Activated CD8-positive, alpha-beta memory T cell treated with anti-CD3 and anti-CD28 coated beads, Interleukin-2, amount 10 ng/mL, durations not matched to agents 7 days and 5 days (primary cell): ENCODE measurements around the gene WWC2. TPM values are rescaled to one million over a fixed set of nuclear protein-coding genes. Genes with fewer than 3 reads are reported as not detected.

Experiments
- ATAC-seq: fragments of 150-1000 bp; cut with Tn5 transposase; one replicate; pipeline ENCODE4 v1.10.0; 2021; ENCODE audit warnings: moderate library complexity
- CTCF ChIA-PET: fragments of 350-600 bp; sonication (Branson Sonifier 250); formaldehyde crosslinking; loops from one replicate; lab custom pipeline; 2021; ENCODE audit warnings: antibody characterized with exemption; lab: Charles Lee
- DNase-seq: peaks from one replicate; pipeline ENCODE4 v3.0.0-alpha.2; 2020
- H3K27ac Mint-ChIP-seq: one replicate; pipeline ENCODE4 v1.8.0; 2021; ENCODE audit warnings: mild to moderate bottlenecking, mixed read lengths
- H3K27me3 Mint-ChIP-seq: one replicate; pipeline ENCODE4 v1.8.0; 2021; ENCODE audit warnings: mixed read lengths
- H3K36me3 Mint-ChIP-seq: one replicate; pipeline ENCODE4 v1.8.0; 2021; ENCODE audit warnings: mild to moderate bottlenecking, mixed read lengths
- H3K4me1 Mint-ChIP-seq: one replicate; pipeline ENCODE4 v1.8.0; 2021; ENCODE audit warnings: mixed read lengths
- H3K4me3 Mint-ChIP-seq: one replicate; pipeline ENCODE4 v1.8.0; 2021; ENCODE audit warnings: mild to moderate bottlenecking, moderate library complexity, mixed read lengths
- H3K9me3 Mint-ChIP-seq: one replicate; pipeline ENCODE4 v1.8.0; 2022; ENCODE audit warnings: low read depth, mixed read lengths
- total RNA-seq, 2 experiments: library from RNA; stranded (reverse); gene quantifications; one replicate each; pipeline ENCODE4 v1.2.3, GENCODE V29; 2021

The WWC2 gene
- total RNA-seq, 2 experiments from 2014 or later: 0.05 to 0.20 TPM

DNA sequence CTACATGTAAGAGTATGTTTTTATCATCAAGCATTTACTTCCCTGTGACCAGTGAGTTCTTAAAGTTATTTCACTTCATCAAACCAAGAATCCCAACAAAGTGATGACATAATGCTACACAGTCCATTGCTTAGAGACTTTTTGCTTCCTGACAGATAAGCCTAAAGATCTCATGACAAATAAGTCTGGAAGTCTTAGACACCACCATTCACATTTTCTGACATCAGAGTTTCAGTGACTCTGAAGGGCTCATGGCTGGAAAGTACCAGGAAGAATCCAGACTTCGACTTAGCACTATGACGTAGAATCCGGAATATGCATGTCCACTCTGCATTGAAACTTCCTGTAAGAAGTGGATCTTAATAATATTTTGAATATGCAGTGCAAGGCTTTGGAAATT lies 167.3 kb downstream of the WWC2 start:
- H3K9me3 Mint-ChIP-seq: no peaks in the 10 kb centered on the region
- H3K4me1 Mint-ChIP-seq: peaks cover 5% of the 10 kb centered on the region
- no peak overlapping the region for H3K4me3 Mint-ChIP-seq
- CTCF ChIA-PET: interaction anchor here (0.6 kb wide), 1 partner anchor 11 kb away, joined by 3 read pairs; no protein-coding TSS in a partner anchor
- no peak for DNase-seq
- peaks cover 10% of the 10 kb centered on the region for H3K27me3 Mint-ChIP-seq
- H3K27ac Mint-ChIP-seq: no peak overlapping the region
- ATAC-seq: no peak
- no peaks in the 10 kb centered on the region for H3K36me3 Mint-ChIP-seq

- Mint-ChIP-seq H3K27ac (no peak overlapping the region), H3K9me3 (no peaks in the 10 kb centered on the region), H3K4me3 (no peak overlapping the region), H3K4me1 (no peaks in the 10 kb centered on the region), H3K27me3 (peaks cover 10% of the 10 kb centered on the region), H3K36me3 (no peaks in the 10 kb centered on the region)
- CTCF ChIA-PET: no interaction called here
- no peak for DNase-seq
- no peak for ATAC-seq
Observed at GRCh38 chr4:183268556-183268955, 169.5 kb downstream of the WWC2 start.

DNA sequence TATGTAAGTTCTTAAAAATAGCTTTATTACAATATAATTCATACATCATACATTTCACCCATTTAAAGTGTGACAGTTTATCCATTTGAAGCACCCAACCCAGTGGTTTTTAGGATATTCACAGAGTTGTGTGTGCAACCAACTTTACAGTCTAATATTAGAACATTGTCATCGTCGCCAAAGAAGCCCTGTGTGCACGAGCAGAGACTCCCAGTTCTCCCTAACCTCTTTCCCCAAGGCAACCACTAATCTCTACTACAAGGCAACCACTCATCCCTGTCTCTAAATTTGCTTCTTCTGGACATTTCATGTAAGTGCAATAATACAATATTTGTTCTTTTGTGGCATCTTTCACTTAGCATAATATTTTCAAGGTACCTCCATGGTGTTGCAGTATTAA lies 173.3 kb downstream of the WWC2 start:
- peaks cover 4% of the 10 kb centered on the region for H3K27me3 Mint-ChIP-seq
- ATAC-seq (no peak), DNase-seq (no peak)
- H3K4me1 Mint-ChIP-seq: no peaks in the 10 kb centered on the region
- peaks cover 3% of the 10 kb centered on the region for H3K9me3 Mint-ChIP-seq
- CTCF ChIA-PET: interaction anchor here (0.5 to 2.8 kb wide), 2 partner anchors 10 to 390 kb away, joined by 3 to 17 read pairs; no protein-coding TSS in a partner anchor
- no peaks in the 10 kb centered on the region for H3K36me3 Mint-ChIP-seq
- no peak overlapping the region for H3K4me3 Mint-ChIP-seq
- H3K27ac Mint-ChIP-seq: no peak overlapping the region

DNA sequence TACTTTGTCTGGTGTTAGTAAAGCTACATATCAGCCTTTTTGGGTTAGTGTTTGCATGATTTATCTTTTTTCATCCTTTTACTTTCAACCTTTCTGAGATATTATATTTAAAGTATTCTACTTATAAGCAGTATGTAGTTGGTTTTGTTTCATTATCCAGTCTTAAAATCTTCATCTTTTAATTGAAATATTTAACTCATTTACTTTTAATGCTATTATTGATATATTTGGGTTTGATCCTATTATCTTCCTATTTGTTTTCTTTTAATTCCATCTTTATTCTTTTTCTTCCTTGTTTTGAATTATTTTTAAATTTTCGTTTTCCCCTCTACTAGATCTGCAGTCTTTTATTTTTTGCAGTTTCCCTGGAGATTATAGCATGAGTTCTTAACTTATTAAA lies 177.0 kb downstream of the WWC2 start:
- H3K27me3 Mint-ChIP-seq: peaks cover 2% of the 10 kb centered on the region
- H3K9me3 Mint-ChIP-seq: peaks cover 3% of the 10 kb centered on the region
- no peaks in the 10 kb centered on the region for H3K4me1 Mint-ChIP-seq
- DNase-seq (no peak), ATAC-seq (no peak)
- H3K27ac Mint-ChIP-seq: no peak overlapping the region
- CTCF ChIA-PET: no interaction called here
- H3K36me3 Mint-ChIP-seq: no peaks in the 10 kb centered on the region
- H3K4me3 Mint-ChIP-seq: no peak overlapping the region

GRCh38 chr4:183284258-183284785 lies 185.3 kb downstream of the WWC2 start:
- Mint-ChIP-seq H3K27me3 (peaks cover 3% of the 10 kb centered on the region), H3K36me3 (no peaks in the 10 kb centered on the region), H3K27ac (no peak overlapping the region), H3K4me1 (no peaks in the 10 kb centered on the region), H3K4me3 (no peak overlapping the region), H3K9me3 (no peaks in the 10 kb centered on the region)
- DNase-seq: no peak
- CTCF ChIA-PET: interaction anchor here (1.5 kb wide), 1 partner anchor 23 kb away, joined by 3 read pairs; no protein-coding TSS in a partner anchor
- no peak for ATAC-seq

DNA sequence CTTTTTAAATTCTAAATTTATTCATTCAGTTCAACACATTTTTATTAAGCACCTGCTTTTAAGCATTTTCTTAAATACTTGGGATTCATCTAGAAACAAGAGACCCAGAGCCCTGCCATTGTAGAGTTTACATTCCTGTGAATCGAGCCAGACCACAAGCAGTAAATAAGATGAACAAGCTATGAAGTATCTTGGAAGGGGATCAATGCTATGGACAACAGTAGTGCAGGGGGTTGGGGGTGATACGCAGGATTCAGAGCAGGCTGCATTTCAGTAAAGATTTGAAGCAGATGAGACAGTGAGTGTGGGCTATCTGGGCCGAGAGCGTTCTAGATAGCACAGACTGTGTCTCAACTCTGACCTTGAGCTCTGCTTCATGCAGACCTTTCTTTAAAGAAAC lies 185.9 kb downstream of the WWC2 start:
- CTCF ChIA-PET: no interaction called here
- DNase-seq (no peak), ATAC-seq (no peak)
- no peak overlapping the region for H3K4me3 Mint-ChIP-seq
- peaks cover 3% of the 10 kb centered on the region for H3K27me3 Mint-ChIP-seq
- H3K9me3 Mint-ChIP-seq: no peaks in the 10 kb centered on the region
- H3K27ac Mint-ChIP-seq: no peak overlapping the region
- no peaks in the 10 kb centered on the region for H3K4me1 Mint-ChIP-seq
- no peaks in the 10 kb centered on the region for H3K36me3 Mint-ChIP-seq

- DNase-seq: no peak
- CTCF ChIA-PET: no interaction called here
- no peaks in the 10 kb centered on the region for H3K36me3 Mint-ChIP-seq
- no peak overlapping the region for H3K4me3 Mint-ChIP-seq
- ATAC-seq: no peak
- no peaks in the 10 kb centered on the region for H3K9me3 Mint-ChIP-seq
- H3K27ac Mint-ChIP-seq: no peak overlapping the region
- H3K4me1 Mint-ChIP-seq: no peaks in the 10 kb centered on the region
- H3K27me3 Mint-ChIP-seq: peaks cover 3% of the 10 kb centered on the region
Observed at GRCh38 chr4:183285886-183286285, 186.8 kb downstream of the WWC2 start.

DNA sequence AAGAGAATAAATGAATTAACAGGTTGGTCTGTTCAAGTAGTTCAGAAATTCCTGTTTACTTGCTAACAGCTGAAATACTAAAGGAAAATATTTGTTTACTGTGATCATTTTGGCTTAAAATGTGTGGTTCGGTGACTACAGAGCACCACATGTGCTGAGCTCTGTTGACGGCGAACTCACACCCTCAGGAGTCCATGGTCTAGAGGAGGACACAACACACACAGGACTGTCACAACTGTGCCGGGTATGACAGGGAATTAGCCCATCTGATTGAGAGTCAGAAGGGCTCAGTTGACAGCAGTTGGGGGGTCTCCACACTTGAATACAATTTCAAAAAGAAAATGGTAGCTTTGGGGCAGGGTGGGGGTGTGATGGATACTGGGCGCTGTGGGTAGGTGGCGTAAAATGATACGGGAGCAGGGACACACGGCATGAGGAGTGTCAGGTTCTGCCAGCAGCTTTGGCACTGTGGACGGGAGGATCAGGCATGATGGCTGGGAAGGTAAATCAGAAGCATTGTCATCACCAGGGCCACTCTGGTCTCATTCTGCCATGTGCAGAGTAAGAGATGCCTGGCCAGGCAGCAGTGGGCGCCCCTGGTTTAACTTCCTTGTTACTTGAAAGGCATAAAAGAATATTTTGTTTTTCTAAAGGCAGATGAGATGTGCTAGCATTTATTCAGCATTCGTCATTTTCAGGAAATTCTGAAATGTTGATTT lies 187.7 kb downstream of the WWC2 start:
- ATAC-seq: no peak
- Mint-ChIP-seq H3K9me3 (no peaks in the 10 kb centered on the region), H3K4me1 (no peaks in the 10 kb centered on the region), H3K27me3 (peaks cover 6% of the 10 kb centered on the region), H3K27ac (no peak overlapping the region), H3K4me3 (no peak overlapping the region), H3K36me3 (no peaks in the 10 kb centered on the region)
- CTCF ChIA-PET: no interaction called here
- no peak for DNase-seq

- CTCF ChIA-PET: no interaction called here
- H3K4me1 Mint-ChIP-seq: no peaks in the 10 kb centered on the region
- no peak overlapping the region for H3K27ac Mint-ChIP-seq
- ATAC-seq: no peak
- H3K9me3 Mint-ChIP-seq: no peaks in the 10 kb centered on the region
- H3K4me3 Mint-ChIP-seq: no peak overlapping the region
- no peaks in the 10 kb centered on the region for H3K36me3 Mint-ChIP-seq
- DNase-seq: no peak
- H3K27me3 Mint-ChIP-seq: peaks cover 6% of the 10 kb centered on the region
Observed at GRCh38 chr4:183287309-183287659, 188.2 kb downstream of the WWC2 start.

GRCh38 chr4:183287677-183288076 lies 188.6 kb downstream of the WWC2 start:
- Mint-ChIP-seq H3K4me1 (no peaks in the 10 kb centered on the region), H3K27me3 (peaks cover 6% of the 10 kb centered on the region), H3K27ac (no peak overlapping the region), H3K9me3 (no peaks in the 10 kb centered on the region), H3K36me3 (no peaks in the 10 kb centered on the region), H3K4me3 (no peak overlapping the region)
- ATAC-seq (no peak), DNase-seq (no peak)
- CTCF ChIA-PET: no interaction called here

DNA sequence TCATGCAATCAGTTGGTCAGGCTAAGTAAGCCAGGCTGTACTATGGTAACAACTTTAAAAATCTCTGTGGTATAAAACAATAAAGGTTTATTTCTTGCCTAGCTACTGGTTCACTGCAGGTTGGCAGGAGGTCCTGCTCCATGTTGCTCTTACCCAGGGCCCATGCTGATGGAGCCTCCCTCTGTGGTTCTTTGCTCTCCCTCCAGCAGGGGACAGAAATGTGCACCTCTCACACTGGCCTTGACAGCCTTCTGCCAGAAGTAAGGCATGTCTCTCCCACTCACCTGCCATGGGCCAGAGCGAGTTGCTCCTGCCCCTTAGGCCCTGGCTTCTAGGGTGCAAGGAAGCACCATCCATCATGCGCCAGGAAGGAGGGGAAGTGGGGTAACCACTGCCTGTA lies 189.9 kb downstream of the WWC2 start:
- Mint-ChIP-seq H3K4me1 (no peaks in the 10 kb centered on the region), H3K27me3 (peaks cover 6% of the 10 kb centered on the region), H3K27ac (no peak overlapping the region), H3K9me3 (no peaks in the 10 kb centered on the region), H3K4me3 (no peak overlapping the region), H3K36me3 (no peaks in the 10 kb centered on the region)
- no peak for DNase-seq
- CTCF ChIA-PET: no interaction called here
- ATAC-seq: no peak

- Mint-ChIP-seq H3K27ac (no peak overlapping the region), H3K4me3 (no peak overlapping the region), H3K27me3 (peaks cover 5% of the 10 kb centered on the region), H3K36me3 (no peaks in the 10 kb centered on the region), H3K9me3 (no peaks in the 10 kb centered on the region), H3K4me1 (no peaks in the 10 kb centered on the region)
- ATAC-seq (no peak), DNase-seq (no peak)
- CTCF ChIA-PET: no interaction called here
Observed at GRCh38 chr4:183289688-183290087, 190.6 kb downstream of the WWC2 start.

- H3K9me3 Mint-ChIP-seq: no peaks in the 10 kb centered on the region
- ATAC-seq (no peak), DNase-seq (no peak)
- H3K36me3 Mint-ChIP-seq: no peaks in the 10 kb centered on the region
- H3K27ac Mint-ChIP-seq: no peak overlapping the region
- peaks cover 5% of the 10 kb centered on the region for H3K27me3 Mint-ChIP-seq
- H3K4me1 Mint-ChIP-seq: no peaks in the 10 kb centered on the region
- H3K4me3 Mint-ChIP-seq: no peak overlapping the region
- CTCF ChIA-PET: no interaction called here
Observed at GRCh38 chr4:183291070-183291469, 192.0 kb downstream of the WWC2 start.

DNA sequence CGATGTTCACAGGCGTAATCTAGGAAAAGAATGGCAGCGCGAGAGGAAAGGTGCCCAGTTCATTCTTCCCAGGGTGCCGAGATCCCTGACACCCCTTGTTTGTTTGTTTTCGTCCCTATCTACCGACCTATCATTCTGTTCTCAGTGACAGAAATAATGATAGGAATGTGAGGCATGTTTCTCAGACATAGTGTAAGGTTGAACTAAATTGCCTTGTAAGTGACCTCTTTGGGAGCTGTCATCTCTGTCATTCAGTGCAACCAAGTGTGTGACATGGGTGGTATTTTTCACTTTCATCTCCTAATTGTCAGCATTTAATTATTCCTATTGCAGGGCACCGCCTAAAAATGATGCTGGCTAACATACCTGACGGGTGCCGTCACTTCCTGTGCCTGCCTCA lies 196.7 kb downstream of the WWC2 start:
- Mint-ChIP-seq H3K9me3 (no peaks in the 10 kb centered on the region), H3K36me3 (no peaks in the 10 kb centered on the region), H3K4me3 (no peak overlapping the region), H3K27me3 (peaks cover 5% of the 10 kb centered on the region), H3K27ac (no peak overlapping the region), H3K4me1 (peaks cover 3% of the 10 kb centered on the region)
- no peak for DNase-seq
- ATAC-seq: no peak
- CTCF ChIA-PET: no interaction called here
